HepG2 (cell line): ENCODE measurements around the gene CATSPERD. TPM values are rescaled to one million over a fixed set of nuclear protein-coding genes. Genes with fewer than 3 reads are reported as not detected.
A peak's percentile ranks its signal among the peaks of the same experiment; 100 is the strongest.

Experiments
- ATAD3A ChIP-seq: sonication (generic); formaldehyde crosslinking; IDR thresholded peaks from 2 replicates; pipeline ENCODE4 v1.4.0; 2020; ENCODE audit warnings: missing genetic modification reagents
- ATM ChIP-seq: fragments of 450-650 bp; IDR thresholded peaks from 2 replicates; pipeline ENCODE4 v1.7.1; 2017; ENCODE audit warnings: mild to moderate bottlenecking, borderline replicate concordance
- DMAP1 ChIP-seq: IDR thresholded peaks from 2 replicates; pipeline ENCODE4 v1.6.1; 2016
- ERF ChIP-seq: IDR thresholded peaks from 2 replicates; pipeline ENCODE4 v1.6.1; 2018; ENCODE audit warnings: missing biosample characterization, missing genetic modification reagents
- PAX8 ChIP-seq: sonication (generic); formaldehyde crosslinking; IDR thresholded peaks from 2 replicates; pipeline ENCODE4 v1.8.0; 2022; ENCODE audit warnings: mild to moderate bottlenecking, missing genetic modification reagents, borderline replicate concordance
- POLR2G ChIP-seq: fragments of 200-400 bp; formaldehyde crosslinking; IDR thresholded peaks from 2 replicates; pipeline ENCODE4 v1.6.1; 2018; ENCODE audit warnings: mild to moderate bottlenecking, low read depth, low read length, moderate library complexity
- RFX3 ChIP-seq: IDR thresholded peaks from 2 replicates; pipeline ENCODE4 v1.6.1; 2016; ENCODE audit warnings: missing biosample characterization, missing genetic modification reagents
- SAP130 ChIP-seq: IDR thresholded peaks from 2 replicates; pipeline ENCODE4 v1.6.1; 2016; ENCODE audit warnings: low read depth
- SATB2 ChIP-seq: sonication (generic); formaldehyde crosslinking; IDR thresholded peaks from 2 replicates; pipeline ENCODE4 v1.5.0; 2020; ENCODE audit warnings: missing genetic modification reagents
- THYN1 ChIP-seq: sonication (generic); formaldehyde crosslinking; IDR thresholded peaks from 2 replicates; pipeline ENCODE4 v1.8.1; 2023; ENCODE audit warnings: low read depth, mild to moderate bottlenecking, moderate library complexity, missing genetic modification reagents, borderline replicate concordance
- ZFAT ChIP-seq: sonication (generic); formaldehyde crosslinking; conservative IDR thresholded peaks from 2 replicates; pipeline ENCODE4 v1.8.1; 2023; ENCODE audit warnings: missing genetic modification reagents, inconsistent platforms
- ZNF3 ChIP-seq: IDR thresholded peaks from 2 replicates; pipeline ENCODE4 v1.7.0; 2017; ENCODE audit warnings: inconsistent platforms
- ZNF615 ChIP-seq: sonication (generic); formaldehyde crosslinking; IDR thresholded peaks from 2 replicates; pipeline ENCODE4 v1.5.0; 2020; ENCODE audit warnings: mild to moderate bottlenecking, missing genetic modification reagents, borderline replicate concordance
- polyA plus RNA-seq, 8 experiments: library from polyadenylated mRNA; depleted of rRNA in 3 of 8; stranded (reverse) in 7 of 8; unstranded in 1 of 8; fragments of >200 nt; fragmentation: Illumina TruSeq in 4 of 8; extraction: Trizol in 4 of 8; gene quantifications; 2 replicates each; pipeline versions ENCODE4 v1.2.1 to v1.2.3, GENCODE V29; 2011 to 2016; ENCODE audit warnings: low read depth in 4 of 8, missing spikeins in 1 of 8, mixed read lengths in 1 of 8; ENCODE audit not compliant: insufficient read depth in 1 of 8
- total RNA-seq, 5 experiments: library from RNA; depleted of rRNA; stranded (reverse); fragments of >200 nt; fragmentation: Illumina TruSeq; extraction: Trizol; gene quantifications; 2 replicates each; pipeline ENCODE4 v1.2.3, GENCODE V29; 2016; ENCODE audit warnings: low read depth in 1 of 5
- TF ChIP-seq, protein P1 (sequence below): sonication (generic); formaldehyde crosslinking; IDR thresholded peaks from 2 replicates; pipeline ENCODE4 v1.5.0; 2020; ENCODE audit warnings: missing genetic modification reagents
- TF ChIP-seq, protein P2 (sequence below): sonication (generic); formaldehyde crosslinking; IDR thresholded peaks from 2 replicates; pipeline ENCODE4 v1.5.1; 2020; ENCODE audit warnings: missing genetic modification reagents, mild to moderate bottlenecking, borderline replicate concordance
- TF ChIP-seq, protein P3 (sequence below): IDR thresholded peaks from 2 replicates; pipeline ENCODE4 v1.6.1; 2016; ENCODE audit warnings: missing biosample characterization, missing genetic modification reagents, low read depth
- TF ChIP-seq, protein P4 (sequence below), 2 experiments: fragments of 450-650 bp in 1 of 2; sonication (generic) in 1 of 2; formaldehyde crosslinking in 1 of 2; IDR thresholded peaks; 2 replicates each; pipeline versions ENCODE4 v1.6.1 to v1.8.0; 2016 to 2022; ENCODE audit warnings: antibody characterized with exemption in 1 of 2, mild to moderate bottlenecking in 1 of 2, missing genetic modification reagents in 1 of 2

CATSPERD gene
- total and polyA plus RNA-seq, 2 of the 13 experiments (the other 11 are each of a cell fraction or from before 2014, with no cell fraction given) = 0.04 TPM; not detected in 1

DNA sequence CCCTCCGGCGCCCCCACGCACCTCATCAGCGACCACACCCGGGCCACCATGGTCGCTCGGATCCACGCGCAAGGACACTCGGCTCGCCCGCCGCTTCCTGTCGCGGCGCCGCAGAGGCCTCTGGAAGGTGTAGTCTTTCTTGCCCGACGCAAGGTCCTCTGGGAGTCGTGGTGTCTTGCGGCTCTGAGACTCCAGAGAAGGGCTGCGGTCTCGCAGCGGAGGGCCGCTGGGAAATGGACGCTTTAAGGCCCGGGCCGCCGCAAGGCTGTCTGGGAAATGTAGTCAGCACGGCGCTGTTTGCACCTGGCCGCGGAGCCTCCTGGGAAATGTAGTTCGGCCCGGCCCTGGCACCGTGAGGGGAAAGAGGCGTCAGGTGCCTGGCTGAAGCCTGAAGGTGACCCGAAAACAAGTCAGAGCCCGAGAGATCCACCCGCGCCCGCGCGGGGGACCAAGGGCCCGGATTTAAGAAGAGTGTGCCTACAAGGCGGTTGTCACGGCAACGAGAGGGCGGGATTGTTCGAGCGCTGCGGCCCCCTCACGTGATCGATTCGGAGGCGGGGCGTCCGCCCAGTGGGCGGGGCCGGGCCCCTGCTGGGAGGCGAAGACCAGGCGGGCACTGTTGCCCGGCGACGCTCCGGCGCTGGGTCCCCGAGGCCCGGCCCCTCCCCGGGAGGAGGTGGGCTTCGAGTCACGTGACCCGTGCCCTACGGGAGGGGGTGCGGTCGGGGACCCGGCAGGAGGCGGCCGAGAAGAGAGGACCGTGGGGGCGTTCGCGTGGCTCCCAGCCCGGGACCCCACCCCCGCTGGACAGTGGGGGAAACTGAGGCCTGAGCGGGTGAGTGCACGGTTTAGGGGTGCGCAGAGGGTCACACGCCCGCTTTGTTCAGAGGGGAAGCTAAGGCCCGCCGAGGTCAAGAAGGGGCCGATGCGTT is 39.7 kb upstream of the CATSPERD start, which contains the start of the genes HSD11B1L and MICOS13 (continued):
- TF ChIP-seq ZNF3 (no peak), SATB2 (CRISPR knock-in tag) (no peak), RFX3 (CRISPR knock-in tag) (peak; percentile 91), PAX8 (CRISPR knock-in tag) (no peak), SAP130 (CRISPR knock-in tag) (peak; percentile 91), DMAP1 (CRISPR knock-in tag) (peak; percentile 72), ZNF615 (no peak), ERF (CRISPR knock-in tag) (peak; percentile 37), THYN1 (CRISPR knock-in tag) (no peak), ATM (no peak), ZFAT (CRISPR knock-in tag) (no peak), ATAD3A (CRISPR knock-in tag) (no peak), POLR2G (peak; percentile 88)
- TF ChIP-seq, protein P1, sequence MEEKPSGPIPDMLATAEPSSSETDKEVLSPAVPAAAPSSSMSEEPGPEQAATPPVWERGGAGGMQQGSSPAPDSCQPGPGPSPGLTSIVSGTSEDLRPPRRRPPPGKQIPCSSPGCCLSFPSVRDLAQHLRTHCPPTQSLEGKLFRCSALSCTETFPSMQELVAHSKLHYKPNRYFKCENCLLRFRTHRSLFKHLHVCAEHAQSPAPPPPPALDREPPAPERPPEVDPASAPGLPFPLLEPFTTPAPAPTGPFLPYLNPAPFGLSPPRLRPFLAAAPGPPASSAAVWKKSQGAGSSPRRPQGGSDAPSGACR = no peak; the same call in 1 of the 2 replicates
- TF ChIP-seq, protein P2, sequence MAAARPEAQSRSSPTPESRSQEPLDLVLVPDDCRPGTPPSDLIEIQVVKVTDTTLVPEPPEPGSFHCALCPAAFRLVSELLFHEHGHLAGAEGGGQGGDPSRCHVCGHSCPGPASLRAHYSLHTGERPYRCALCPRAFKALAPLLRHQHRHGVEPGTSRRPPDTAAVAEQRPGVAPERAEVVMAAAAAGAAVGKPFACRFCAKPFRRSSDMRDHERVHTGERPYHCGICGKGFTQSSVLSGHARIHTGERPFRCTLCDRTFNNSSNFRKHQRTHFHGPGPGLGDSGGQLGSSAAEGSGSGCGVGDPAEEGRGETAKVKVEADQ = 0 out of 2 replicates have a peak, but pooled peaks have one; percentile 19
- TF ChIP-seq, protein P3, sequence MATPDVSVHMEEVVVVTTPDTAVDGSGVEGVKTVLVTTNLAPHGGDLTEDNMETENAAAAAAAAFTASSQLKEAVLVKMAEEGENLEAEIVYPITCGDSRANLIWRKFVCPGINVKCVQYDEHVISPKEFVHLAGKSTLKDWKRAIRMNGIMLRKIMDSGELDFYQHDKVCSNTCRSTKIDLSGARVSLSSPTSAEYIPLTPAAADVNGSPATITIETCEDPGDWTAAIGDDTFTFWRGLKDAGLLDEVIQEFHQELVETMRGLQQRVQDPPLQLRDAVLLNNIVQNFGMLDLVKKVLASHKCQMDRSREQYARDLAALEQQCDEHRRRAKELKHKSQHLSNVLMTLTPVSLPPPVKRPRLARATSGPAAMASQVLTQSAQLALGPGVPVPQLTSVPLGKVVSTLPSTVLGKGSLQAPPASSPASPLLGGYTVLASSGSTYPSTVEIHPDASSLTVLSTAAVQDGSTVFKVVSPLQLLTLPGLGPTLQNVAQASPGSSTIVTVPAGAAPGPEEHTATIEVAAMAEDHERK (CRISPR knock-in tag) = peak; percentile 81
- TF ChIP-seq, protein P4, sequence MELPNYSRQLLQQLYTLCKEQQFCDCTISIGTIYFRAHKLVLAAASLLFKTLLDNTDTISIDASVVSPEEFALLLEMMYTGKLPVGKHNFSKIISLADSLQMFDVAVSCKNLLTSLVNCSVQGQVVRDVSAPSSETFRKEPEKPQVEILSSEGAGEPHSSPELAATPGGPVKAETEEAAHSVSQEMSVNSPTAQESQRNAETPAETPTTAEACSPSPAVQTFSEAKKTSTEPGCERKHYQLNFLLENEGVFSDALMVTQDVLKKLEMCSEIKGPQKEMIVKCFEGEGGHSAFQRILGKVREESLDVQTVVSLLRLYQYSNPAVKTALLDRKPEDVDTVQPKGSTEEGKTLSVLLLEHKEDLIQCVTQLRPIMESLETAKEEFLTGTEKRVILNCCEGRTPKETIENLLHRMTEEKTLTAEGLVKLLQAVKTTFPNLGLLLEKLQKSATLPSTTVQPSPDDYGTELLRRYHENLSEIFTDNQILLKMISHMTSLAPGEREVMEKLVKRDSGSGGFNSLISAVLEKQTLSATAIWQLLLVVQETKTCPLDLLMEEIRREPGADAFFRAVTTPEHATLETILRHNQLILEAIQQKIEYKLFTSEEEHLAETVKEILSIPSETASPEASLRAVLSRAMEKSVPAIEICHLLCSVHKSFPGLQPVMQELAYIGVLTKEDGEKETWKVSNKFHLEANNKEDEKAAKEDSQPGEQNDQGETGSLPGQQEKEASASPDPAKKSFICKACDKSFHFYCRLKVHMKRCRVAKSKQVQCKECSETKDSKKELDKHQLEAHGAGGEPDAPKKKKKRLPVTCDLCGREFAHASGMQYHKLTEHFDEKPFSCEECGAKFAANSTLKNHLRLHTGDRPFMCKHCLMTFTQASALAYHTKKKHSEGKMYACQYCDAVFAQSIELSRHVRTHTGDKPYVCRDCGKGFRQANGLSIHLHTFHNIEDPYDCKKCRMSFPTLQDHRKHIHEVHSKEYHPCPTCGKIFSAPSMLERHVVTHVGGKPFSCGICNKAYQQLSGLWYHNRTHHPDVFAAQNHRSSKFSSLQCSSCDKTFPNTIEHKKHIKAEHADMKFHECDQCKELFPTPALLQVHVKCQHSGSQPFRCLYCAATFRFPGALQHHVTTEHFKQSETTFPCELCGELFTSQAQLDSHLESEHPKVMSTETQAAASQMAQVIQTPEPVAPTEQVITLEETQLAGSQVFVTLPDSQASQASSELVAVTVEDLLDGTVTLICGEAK (IDR thresholded peaks at IDR 0.05) = no peak
- TF ChIP-seq, protein P4 (CRISPR knock-in tag; IDR thresholded peaks at IDR 0.05) = peak; percentile 66
